T-helper 1 cell treated with Interleukin-12 subunit alpha and Interleukin-12 subunit beta and Interleukin-4 antibody, amounts not matched to agents 30 μg/mL and 1 μg/mL, for 36 hours (primary cell): ENCODE data around the gene THAP9.
A peak's percentile ranks its signal among the peaks of the same experiment; 100 is the strongest.
"Not testable (repeated sequence)": the region's sequence is repeated elsewhere in the genome, so short reads cannot be mapped to it uniquely, and the experiment has no call there.

Experiments
- H3K27ac Mint-ChIP-seq: one replicate; pipeline ENCODE4 v1.8.0; 2021; ENCODE audit warnings: mild to moderate bottlenecking, mixed read lengths
- H3K27me3 Mint-ChIP-seq: one replicate; pipeline ENCODE4 v1.8.0; 2021; ENCODE audit warnings: low read depth, mixed read lengths
- H3K36me3 Mint-ChIP-seq: one replicate; pipeline ENCODE4 v1.8.0; 2021; ENCODE audit warnings: low read depth, mixed read lengths
- H3K4me1 Mint-ChIP-seq: one replicate; pipeline ENCODE4 v1.8.0; 2021; ENCODE audit warnings: low read depth, mixed read lengths
- H3K4me3 Mint-ChIP-seq: one replicate; pipeline ENCODE4 v1.8.0; 2021; ENCODE audit warnings: mild to moderate bottlenecking, moderate library complexity, mixed read lengths
- H3K9me3 Mint-ChIP-seq: one replicate; pipeline ENCODE4 v1.8.0; 2021; ENCODE audit warnings: mixed read lengths

The THAP9 gene

GRCh38 chr4:82900411-82901182 is at the start of gene THAP9:
Gene THAP9, plus strand, starts transcription at chr4:82900735. Its CDS starts 68 bp downstream, at chr4:82900803.
- H3K36me3 Mint-ChIP-seq = peaks cover 14% of the 10 kb centered on the region
- peaks cover 32% of the 10 kb centered on the region for H3K4me1 Mint-ChIP-seq
- H3K27me3 Mint-ChIP-seq = no peaks in the 10 kb centered on the region
- no peaks in the 10 kb centered on the region for H3K9me3 Mint-ChIP-seq
- H3K27ac Mint-ChIP-seq = no peak within 1 kb of the TSS
- no peak within 1 kb of the TSS for H3K4me3 Mint-ChIP-seq

GRCh38 chr4:82851318-82851717 is 49.2 kb upstream of the THAP9 start:
- Mint-ChIP-seq H3K36me3 (peaks cover 48% of the 10 kb centered on the region), H3K9me3 (no peaks in the 10 kb centered on the region), H3K27me3 (no peaks in the 10 kb centered on the region), H3K4me1 (peaks cover 7% of the 10 kb centered on the region), H3K4me3 (no peak overlapping the region), H3K27ac (no peak overlapping the region)

GRCh38 chr4:82851885-82852750 is 48.4 kb upstream of the THAP9 start:
- Mint-ChIP-seq H3K27ac (peak overlapping the region; percentile 15), H3K4me3 (no peak overlapping the region), H3K27me3 (no peaks in the 10 kb centered on the region), H3K36me3 (peaks cover 48% of the 10 kb centered on the region), H3K9me3 (no peaks in the 10 kb centered on the region), H3K4me1 (peaks cover 7% of the 10 kb centered on the region)

- no peak overlapping the region for H3K4me3 Mint-ChIP-seq
- H3K27ac Mint-ChIP-seq = no peak overlapping the region
- H3K4me1 Mint-ChIP-seq = peaks cover 6% of the 10 kb centered on the region
- H3K9me3 Mint-ChIP-seq = no peaks in the 10 kb centered on the region
- H3K27me3 Mint-ChIP-seq = no peaks in the 10 kb centered on the region
- H3K36me3 Mint-ChIP-seq = peaks cover 46% of the 10 kb centered on the region
These were observed 47.7 kb upstream of the THAP9 start for GRCh38 chr4:82852751-82853285.

- not testable (repeated sequence) for H3K9me3 Mint-ChIP-seq, H3K27ac Mint-ChIP-seq, H3K4me3 Mint-ChIP-seq, H3K27me3 Mint-ChIP-seq
- peaks cover 14% of the 10 kb centered on the region for H3K4me1 Mint-ChIP-seq
- H3K36me3 Mint-ChIP-seq = peaks cover 34% of the 10 kb centered on the region
These were observed 40.0 kb upstream of the THAP9 start for GRCh38 chr4:82860487-82860886.

- peaks cover 17% of the 10 kb centered on the region for H3K4me1 Mint-ChIP-seq
- no peak overlapping the region for H3K4me3 Mint-ChIP-seq
- no peaks in the 10 kb centered on the region for H3K9me3 Mint-ChIP-seq
- peaks cover 36% of the 10 kb centered on the region for H3K36me3 Mint-ChIP-seq
- no peak overlapping the region for H3K27ac Mint-ChIP-seq
- no peaks in the 10 kb centered on the region for H3K27me3 Mint-ChIP-seq
These were observed 39.0 kb upstream of the THAP9 start for GRCh38 chr4:82861529-82861928.

GRCh38 chr4:82864336-82864979 is 36.1 kb upstream of the THAP9 start:
- H3K27ac Mint-ChIP-seq = peak overlapping the region; percentile 87
- no peaks in the 10 kb centered on the region for H3K27me3 Mint-ChIP-seq
- H3K36me3 Mint-ChIP-seq = peaks cover 52% of the 10 kb centered on the region
- peak overlapping the region; percentile 73 for H3K4me3 Mint-ChIP-seq
- peaks cover 26% of the 10 kb centered on the region for H3K4me1 Mint-ChIP-seq
- H3K9me3 Mint-ChIP-seq = no peaks in the 10 kb centered on the region

- Mint-ChIP-seq H3K27ac (peak overlapping the region; percentile 76), H3K9me3 (no peaks in the 10 kb centered on the region), H3K36me3 (peaks cover 59% of the 10 kb centered on the region), H3K4me3 (peak overlapping the region; percentile 38), H3K4me1 (peaks cover 26% of the 10 kb centered on the region), H3K27me3 (no peaks in the 10 kb centered on the region)
These were observed 34.9 kb upstream of the THAP9 start for GRCh38 chr4:82865592-82865991.

- Mint-ChIP-seq H3K4me3 (peak overlapping the region; percentile 1), H3K36me3 (peaks cover 62% of the 10 kb centered on the region), H3K27ac (peak overlapping the region; percentile 66), H3K4me1 (peaks cover 26% of the 10 kb centered on the region)
- not testable (repeated sequence) for H3K27me3 Mint-ChIP-seq, H3K9me3 Mint-ChIP-seq
These were observed 34.5 kb upstream of the THAP9 start for GRCh38 chr4:82866033-82866432.

GRCh38 chr4:82866706-82867385 is 33.7 kb upstream of the THAP9 start:
- Mint-ChIP-seq H3K36me3 (peaks cover 62% of the 10 kb centered on the region), H3K27me3 (no peaks in the 10 kb centered on the region), H3K27ac (peak overlapping the region; percentile 62), H3K4me1 (peaks cover 24% of the 10 kb centered on the region), H3K9me3 (no peaks in the 10 kb centered on the region), H3K4me3 (no peak overlapping the region)

GRCh38 chr4:82868572-82868971 is 32.0 kb upstream of the THAP9 start:
- H3K27ac Mint-ChIP-seq = no peak overlapping the region
- H3K36me3 Mint-ChIP-seq = peaks cover 56% of the 10 kb centered on the region
- no peak overlapping the region for H3K4me3 Mint-ChIP-seq
- H3K27me3 Mint-ChIP-seq = no peaks in the 10 kb centered on the region
- H3K4me1 Mint-ChIP-seq = peaks cover 24% of the 10 kb centered on the region
- H3K9me3 Mint-ChIP-seq = no peaks in the 10 kb centered on the region

GRCh38 chr4:82885410-82885809 is 15.1 kb upstream of the THAP9 start:
- no peak overlapping the region for H3K27ac Mint-ChIP-seq
- peaks cover 19% of the 10 kb centered on the region for H3K36me3 Mint-ChIP-seq
- H3K27me3 Mint-ChIP-seq = no peaks in the 10 kb centered on the region
- H3K9me3 Mint-ChIP-seq = no peaks in the 10 kb centered on the region
- no peak overlapping the region for H3K4me3 Mint-ChIP-seq
- H3K4me1 Mint-ChIP-seq = peaks cover 31% of the 10 kb centered on the region

GRCh38 chr4:82886147-82886942 is 14.2 kb upstream of the THAP9 start:
- H3K4me3 Mint-ChIP-seq = no peak overlapping the region

More at GRCh38 chr4:82886147-82886942, 14.2 kb upstream of the THAP9 start:
- Mint-ChIP-seq H3K4me1 (peaks cover 30% of the 10 kb centered on the region), H3K36me3 (peaks cover 15% of the 10 kb centered on the region), H3K27ac (no peak overlapping the region), H3K9me3 (no peaks in the 10 kb centered on the region), H3K27me3 (no peaks in the 10 kb centered on the region)
